MM.1S (cell line): Measurements from ENCODE around the gene ITGB5.

ENCODE experiments used
- CTCF ChIP-seq: fragments of 300-600 bp; sonication (generic); IDR thresholded peaks from 2 replicates; pipeline ENCODE4 v1.5.1; 2016; ENCODE audit warnings: antibody characterized with exemption, low read length, mixed read lengths
- EZH2 ChIP-seq: fragments of 300-600 bp; sonication (generic); optimal IDR thresholded peaks from 2 replicates; pipeline ENCODE3; 2017; ENCODE audit warnings: low read depth, mild to moderate bottlenecking, antibody characterized with exemption, low read length, mixed read lengths
- EZH2phosphoT487 ChIP-seq: fragments of 300-600 bp; sonication (generic); IDR thresholded peaks from 2 replicates; pipeline ENCODE4 v1.6.1; 2018; ENCODE audit warnings: antibody characterized with exemption, low read length

- TF ChIP-seq CTCF (peak; percentile 79), EZH2 (no peak), EZH2phosphoT487 (no peak)
Observed at GRCh38 chr3:124928333-124929202, 41.4 kb upstream of the ITGB5 start.
